BLaER1 treated with 17β-estradiol and CSF1 and Interleukin-3, amounts not matched to agents 10 nM and 100 nM (cell line): ENCODE data around the gene DESI2.
"Not testable (repeated sequence)": the region's sequence is repeated elsewhere in the genome, so short reads cannot be mapped to it uniquely, and the experiment has no call there.

Source experiments
- H3K27ac ChIP-seq, 11 experiments: shearing (Covaris generic); formaldehyde crosslinking; 2 replicates each; pipeline ENCODE4 v1.8.1; 2022
- H3K27me3 ChIP-seq, 11 experiments: shearing (Covaris generic); formaldehyde crosslinking; 2 replicates each; pipeline ENCODE4 v1.8.1; 2022
- H3K36me3 ChIP-seq, 11 experiments: shearing (Covaris generic); formaldehyde crosslinking; 2 replicates each; pipeline ENCODE4 v1.8.1; 2022
- H3K4me1 ChIP-seq, 10 experiments: shearing (Covaris generic); formaldehyde crosslinking; 2 replicates each; pipeline ENCODE4 v1.8.1; 2022
- H3K4me2 ChIP-seq, 11 experiments: shearing (Covaris generic); formaldehyde crosslinking; 2 replicates each; pipeline ENCODE4 v1.8.1; 2022
- H3K4me3 ChIP-seq, 10 experiments: shearing (Covaris generic); formaldehyde crosslinking; 2 replicates each; pipeline ENCODE4 v1.8.1; 2022
- H3K9ac ChIP-seq, 11 experiments: shearing (Covaris generic); formaldehyde crosslinking; 2 replicates each; pipeline ENCODE4 v1.8.1; 2022
- H3K9me3 ChIP-seq, 11 experiments: shearing (Covaris generic); formaldehyde crosslinking; replicated peaks in 1 of 11; 2 replicates each; pipeline ENCODE4 v1.8.1; 2022
- H4K20me1 ChIP-seq, 11 experiments: shearing (Covaris generic); formaldehyde crosslinking; 2 replicates each; pipeline ENCODE4 v1.8.1; 2022
- Cebpa-rat ChIP-seq, 11 experiments: shearing (Covaris generic); IDR thresholded peaks; 2 replicates each; pipeline ENCODE4 v1.8.1; 2022

Gene DESI2

GRCh38 chr1:244678697-244679096, 25.8 kb downstream of the DESI2 start:
- Histone ChIP-seq H3K4me2 (no peak overlapping the region), H3K27ac (no peak overlapping the region), H3K4me1 (peaks cover 0 to 25% (median 0%) of the 10 kb centered on the region in 10 experiments; a peak in 6 of 20 replicates), H3K9ac (no peak overlapping the region), H3K4me3 (no peak overlapping the region), H3K9me3 (peaks cover 18 to 55% (median 39%) of the 10 kb centered on the region in 11 experiments; a peak in 20 of 22 replicates), H3K27me3 (no peaks in the 10 kb centered on the region), H4K20me1 (peaks cover 0 to 91% (median 9%) of the 10 kb centered on the region in 11 experiments; a peak in 7 of 22 replicates), H3K36me3 (peaks cover 55 to 88% (median 73%) of the 10 kb centered on the region in 11 experiments)
- no peak for TF ChIP-seq Cebpa-rat (IDR thresholded peaks at IDR 0.05)

GRCh38 chr1:244680667-244681066, 27.7 kb downstream of the DESI2 start:
- Histone ChIP-seq H3K4me1 (peaks cover 0 to 12% (median 0%) of the 10 kb centered on the region in 10 experiments; a peak in 6 of 20 replicates), H3K4me3 (no peak overlapping the region), H3K4me2 (no peak overlapping the region), H4K20me1 (peaks cover 0 to 87% (median 14%) of the 10 kb centered on the region in 11 experiments; a peak in 8 of 22 replicates), H3K9ac (no peak overlapping the region), H3K9me3 (peaks cover 18 to 47% (median 33%) of the 10 kb centered on the region in 11 experiments; a peak in 20 of 22 replicates), H3K27me3 (no peaks in the 10 kb centered on the region), H3K27ac (no peak overlapping the region), H3K36me3 (peaks cover 46 to 74% (median 65%) of the 10 kb centered on the region in 11 experiments)
- no peak for TF ChIP-seq Cebpa-rat (IDR thresholded peaks at IDR 0.05)

GRCh38 chr1:244682087-244682486, 29.2 kb downstream of the DESI2 start:
- H4K20me1 ChIP-seq = peaks cover 0 to 84% (median 14%) of the 10 kb centered on the region in 11 experiments; a peak in 8 of 22 replicates
- peaks cover 18 to 41% (median 33%) of the 10 kb centered on the region in 11 experiments; a peak in 20 of 22 replicates for H3K9me3 ChIP-seq
- peaks cover 0 to 12% (median 0%) of the 10 kb centered on the region in 10 experiments; a peak in 6 of 20 replicates for H3K4me1 ChIP-seq
- not testable (repeated sequence) for H3K27ac ChIP-seq, H3K4me3 ChIP-seq, H3K4me2 ChIP-seq, H3K27me3 ChIP-seq, H3K9ac ChIP-seq
- peaks cover 60 to 81% (median 71%) of the 10 kb centered on the region in 11 experiments for H3K36me3 ChIP-seq

- no peak overlapping the region for H3K4me3 ChIP-seq
- H3K27ac ChIP-seq = no peak overlapping the region
- H3K36me3 ChIP-seq = peaks cover 97 to 100% (median 100%) of the 10 kb centered on the region in 11 experiments
- no peaks in the 10 kb centered on the region for H3K4me1 ChIP-seq
- peaks cover 0 to 7% (median 0%) of the 10 kb centered on the region in 11 experiments; a peak in 1 of 22 replicates for H4K20me1 ChIP-seq
- H3K9me3 ChIP-seq = peaks cover 22 to 33% (median 25%) of the 10 kb centered on the region in 11 experiments
- H3K27me3 ChIP-seq = no peaks in the 10 kb centered on the region
- H3K9ac ChIP-seq = no peak overlapping the region
- no peak for TF ChIP-seq Cebpa-rat (IDR thresholded peaks at IDR 0.05)
- H3K4me2 ChIP-seq = no peak overlapping the region
Observed at GRCh38 chr1:244695937-244696336, 43.0 kb downstream of the DESI2 start.

- Histone ChIP-seq H3K9ac (no peak overlapping the region), H3K4me1 (no peaks in the 10 kb centered on the region), H4K20me1 (0 out of 22 replicates have a peak, but pooled peaks cover 0 to 7% (median 0%) of the 10 kb centered on the region in 11 experiments), H3K4me3 (no peak overlapping the region), H3K27me3 (no peaks in the 10 kb centered on the region), H3K9me3 (peaks cover 23 to 37% (median 31%) of the 10 kb centered on the region in 11 experiments), H3K27ac (no peak overlapping the region), H3K36me3 (peaks cover 89 to 100% (median 96%) of the 10 kb centered on the region in 11 experiments), H3K4me2 (no peak overlapping the region)
- TF ChIP-seq Cebpa-rat (IDR thresholded peaks at IDR 0.05) = no peak
Observed at GRCh38 chr1:244699741-244700140, 46.8 kb downstream of the DESI2 start.

- H3K4me3 ChIP-seq = no peak overlapping the region
- H3K9me3 ChIP-seq = peaks cover 23 to 37% (median 31%) of the 10 kb centered on the region in 11 experiments
- peaks cover 89 to 100% (median 96%) of the 10 kb centered on the region in 11 experiments for H3K36me3 ChIP-seq
- H3K4me1 ChIP-seq = no peaks in the 10 kb centered on the region
- no peak overlapping the region for H3K27ac ChIP-seq
- no peak overlapping the region for H3K4me2 ChIP-seq
- H3K9ac ChIP-seq = no peak overlapping the region
- H3K27me3 ChIP-seq = no peaks in the 10 kb centered on the region
- H4K20me1 ChIP-seq = peaks cover 0 to 7% (median 0%) of the 10 kb centered on the region in 11 experiments; a peak in 1 of 22 replicates
- no peak for TF ChIP-seq Cebpa-rat (IDR thresholded peaks at IDR 0.05)
Observed at GRCh38 chr1:244700808-244701207, 47.9 kb downstream of the DESI2 start.

- H3K4me1 ChIP-seq = no peaks in the 10 kb centered on the region
- no peak overlapping the region for H3K4me2 ChIP-seq
- peaks cover 0 to 7% (median 0%) of the 10 kb centered on the region in 11 experiments; a peak in 2 of 22 replicates for H4K20me1 ChIP-seq
- H3K27me3 ChIP-seq = no peaks in the 10 kb centered on the region
- no peak overlapping the region for H3K27ac ChIP-seq
- peaks cover 82 to 100% (median 92%) of the 10 kb centered on the region in 11 experiments for H3K36me3 ChIP-seq
- no peak overlapping the region for H3K9ac ChIP-seq
- TF ChIP-seq Cebpa-rat (IDR thresholded peaks at IDR 0.05) = no peak
- H3K4me3 ChIP-seq = no peak overlapping the region
- peaks cover 23 to 37% (median 31%) of the 10 kb centered on the region in 11 experiments for H3K9me3 ChIP-seq
Observed at GRCh38 chr1:244702620-244703019, 49.7 kb downstream of the DESI2 start.

- no peak overlapping the region for H3K4me3 ChIP-seq
- no peaks in the 10 kb centered on the region for H3K4me1 ChIP-seq
- TF ChIP-seq Cebpa-rat (IDR thresholded peaks at IDR 0.05) = no peak
- H3K4me2 ChIP-seq = no peak overlapping the region
- no peak overlapping the region for H3K9ac ChIP-seq
- H3K27ac ChIP-seq = no peak overlapping the region
- H3K9me3 ChIP-seq = peaks cover 17 to 28% (median 21%) of the 10 kb centered on the region in 11 experiments
- no peaks in the 10 kb centered on the region for H3K27me3 ChIP-seq
- H4K20me1 ChIP-seq = peaks cover 0 to 4% (median 0%) of the 10 kb centered on the region in 11 experiments; a peak in 3 of 22 replicates
- peaks cover 68 to 98% (median 84%) of the 10 kb centered on the region in 11 experiments for H3K36me3 ChIP-seq
Observed at GRCh38 chr1:244704107-244704506, 51.2 kb downstream of the DESI2 start.

- peaks cover 53 to 88% (median 70%) of the 10 kb centered on the region in 11 experiments for H3K36me3 ChIP-seq
- no peaks in the 10 kb centered on the region for H3K27me3 ChIP-seq
- peaks cover 0 to 4% (median 0%) of the 10 kb centered on the region in 11 experiments; a peak in 3 of 22 replicates for H4K20me1 ChIP-seq
- no peak overlapping the region for H3K9ac ChIP-seq
- H3K9me3 ChIP-seq = peaks cover 2 to 14% (median 8%) of the 10 kb centered on the region in 11 experiments; a peak in 21 of 22 replicates
- no peak overlapping the region for H3K27ac ChIP-seq
- TF ChIP-seq Cebpa-rat (IDR thresholded peaks at IDR 0.05) = no peak
- H3K4me1 ChIP-seq = no peaks in the 10 kb centered on the region
- H3K4me2 ChIP-seq = no peak overlapping the region
- no peak overlapping the region for H3K4me3 ChIP-seq
Observed at GRCh38 chr1:244705261-244706234, 52.6 kb downstream of the DESI2 start.
